Memory B cell (primary cell): ENCODE measurements around the gene ZNF132.
A peak's percentile ranks its signal among the peaks of the same experiment; 100 is the strongest.
"Not testable (repeated sequence)": the region's sequence is repeated elsewhere in the genome, so short reads cannot be mapped to it uniquely, and the experiment has no call there.

Experiments
- ATAC-seq: fragments of 150-1000 bp; cut with Tn5 transposase; 2 replicates; pipeline ENCODE4 v1.10.0; 2021; ENCODE audit warnings: low read depth, mild to moderate bottlenecking, moderate library complexity
- DNase-seq, 2 donors: peaks; one replicate each; pipeline ENCODE4 v3.0.0; 2022; ENCODE audit warnings: low spot score in 2 of 2
- H3K27ac Mint-ChIP-seq: one replicate; pipeline ENCODE4 v1.8.0; 2022; ENCODE audit warnings: mild to moderate bottlenecking, moderate library complexity, mixed read lengths
- H3K27me3 Mint-ChIP-seq: one replicate; pipeline ENCODE4 v1.8.0; 2022; ENCODE audit warnings: mixed read lengths
- H3K36me3 Mint-ChIP-seq: one replicate; pipeline ENCODE4 v1.8.0; 2022; ENCODE audit warnings: mild to moderate bottlenecking, mixed read lengths
- H3K4me1 Mint-ChIP-seq: one replicate; pipeline ENCODE4 v1.8.0; 2022; ENCODE audit warnings: mixed read lengths
- H3K4me3 Mint-ChIP-seq: one replicate; pipeline ENCODE4 v1.8.0; 2022; ENCODE audit warnings: mild to moderate bottlenecking, moderate library complexity, mixed read lengths
- H3K9me3 Mint-ChIP-seq: one replicate; pipeline ENCODE4 v1.8.0; 2022; ENCODE audit warnings: mixed read lengths

Gene ZNF132

GRCh38 chr19:58439576-58440554 lies at the start of gene ZNF132:
Gene ZNF132, minus strand, starts transcription at chr19:58440153. Its CDS starts 332 bp downstream, at chr19:58439821.
- peak within 1 kb of the TSS; percentile 96 for H3K27ac Mint-ChIP-seq
- H3K4me3 Mint-ChIP-seq: peak within 1 kb of the TSS; percentile 99
- H3K9me3 Mint-ChIP-seq: peaks cover 27% of the 10 kb centered on the region
- ATAC-seq (peak; percentile 96), DNase-seq (peak; percentile 82 to 91)
- H3K4me1 Mint-ChIP-seq: peaks cover 18% of the 10 kb centered on the region
- H3K27me3 Mint-ChIP-seq: peaks cover 2% of the 10 kb centered on the region
- peaks cover 42% of the 10 kb centered on the region for H3K36me3 Mint-ChIP-seq

GRCh38 chr19:58484349-58484748 lies 44.4 kb upstream of the ZNF132 start:
- H3K27me3 Mint-ChIP-seq, H3K4me1 Mint-ChIP-seq, H3K27ac Mint-ChIP-seq, H3K36me3 Mint-ChIP-seq, H3K4me3 Mint-ChIP-seq, H3K9me3 Mint-ChIP-seq, ATAC-seq, DNase-seq: not testable (repeated sequence)

GRCh38 chr19:58483776-58484175 lies 43.8 kb upstream of the ZNF132 start:
- no peak for DNase-seq
- Mint-ChIP-seq H3K4me3 (no peak overlapping the region), H3K27ac (no peak overlapping the region), H3K36me3 (peaks cover 7% of the 10 kb centered on the region), H3K4me1 (no peaks in the 10 kb centered on the region), H3K27me3 (no peaks in the 10 kb centered on the region), H3K9me3 (no peaks in the 10 kb centered on the region)
- no peak for ATAC-seq

GRCh38 chr19:58482372-58482771 lies 42.4 kb upstream of the ZNF132 start:
- no peak for ATAC-seq
- DNase-seq: no peak
- no peak overlapping the region for H3K4me3 Mint-ChIP-seq

GRCh38 chr19:58480831-58481230 lies 40.9 kb upstream of the ZNF132 start:
- ATAC-seq: no peak
- DNase-seq: no peak
- Mint-ChIP-seq H3K9me3 (no peaks in the 10 kb centered on the region), H3K27me3 (no peaks in the 10 kb centered on the region), H3K27ac (no peak overlapping the region), H3K36me3 (peaks cover 7% of the 10 kb centered on the region), H3K4me1 (peaks cover 7% of the 10 kb centered on the region), H3K4me3 (no peak overlapping the region)

More at GRCh38 chr19:58482372-58482771, 42.4 kb upstream of the ZNF132 start:
- Mint-ChIP-seq H3K27me3 (no peaks in the 10 kb centered on the region), H3K9me3 (no peaks in the 10 kb centered on the region), H3K4me1 (no peaks in the 10 kb centered on the region), H3K27ac (peak overlapping the region; percentile 38), H3K36me3 (peaks cover 7% of the 10 kb centered on the region)

GRCh38 chr19:58480481-58480830 lies 40.5 kb upstream of the ZNF132 start:
- DNase-seq: no peak
- Mint-ChIP-seq H3K9me3 (no peaks in the 10 kb centered on the region), H3K4me3 (no peak overlapping the region), H3K27ac (no peak overlapping the region), H3K36me3 (peaks cover 7% of the 10 kb centered on the region), H3K27me3 (no peaks in the 10 kb centered on the region), H3K4me1 (peaks cover 10% of the 10 kb centered on the region)
- ATAC-seq: no peak

GRCh38 chr19:58479736-58480480 lies 40.0 kb upstream of the ZNF132 start:
- Mint-ChIP-seq H3K4me1 (peaks cover 11% of the 10 kb centered on the region), H3K27me3 (no peaks in the 10 kb centered on the region), H3K36me3 (peaks cover 7% of the 10 kb centered on the region), H3K27ac (no peak overlapping the region), H3K4me3 (no peak overlapping the region), H3K9me3 (no peaks in the 10 kb centered on the region)
- DNase-seq (no peak), ATAC-seq (no peak)

- DNase-seq (no peak), ATAC-seq (no peak)
- no peak overlapping the region for H3K4me3 Mint-ChIP-seq
- no peak overlapping the region for H3K27ac Mint-ChIP-seq
- H3K36me3 Mint-ChIP-seq: peaks cover 7% of the 10 kb centered on the region
- H3K9me3 Mint-ChIP-seq: no peaks in the 10 kb centered on the region
- no peaks in the 10 kb centered on the region for H3K27me3 Mint-ChIP-seq
- peaks cover 11% of the 10 kb centered on the region for H3K4me1 Mint-ChIP-seq
Measured at GRCh38 chr19:58479303-58479702, 39.4 kb upstream of the ZNF132 start.

- DNase-seq: no peak
Measured at GRCh38 chr19:58477871-58478270, 37.9 kb upstream of the ZNF132 start.

GRCh38 chr19:58477130-58477529 lies 37.2 kb upstream of the ZNF132 start:
- peak overlapping the region; percentile 92 for H3K27ac Mint-ChIP-seq
- peaks cover 6% of the 10 kb centered on the region for H3K36me3 Mint-ChIP-seq

More at GRCh38 chr19:58477871-58478270, 37.9 kb upstream of the ZNF132 start:
- peaks cover 7% of the 10 kb centered on the region for H3K36me3 Mint-ChIP-seq
- ATAC-seq: no peak
- H3K9me3 Mint-ChIP-seq: no peaks in the 10 kb centered on the region
- H3K27ac Mint-ChIP-seq: no peak overlapping the region
- peaks cover 11% of the 10 kb centered on the region for H3K4me1 Mint-ChIP-seq
- H3K4me3 Mint-ChIP-seq: no peak overlapping the region
- H3K27me3 Mint-ChIP-seq: no peaks in the 10 kb centered on the region

GRCh38 chr19:58476498-58477015 lies 36.6 kb upstream of the ZNF132 start:
- Mint-ChIP-seq H3K4me1 (peaks cover 11% of the 10 kb centered on the region), H3K27ac (peak overlapping the region; percentile 92), H3K4me3 (peak overlapping the region; percentile 97), H3K36me3 (peaks cover 5% of the 10 kb centered on the region), H3K9me3 (no peaks in the 10 kb centered on the region), H3K27me3 (no peaks in the 10 kb centered on the region)
- ATAC-seq (no peak), DNase-seq (no peak)

More at GRCh38 chr19:58477130-58477529, 37.2 kb upstream of the ZNF132 start:
- ATAC-seq (no peak), DNase-seq (no peak)
- Mint-ChIP-seq H3K9me3 (no peaks in the 10 kb centered on the region), H3K4me1 (peaks cover 11% of the 10 kb centered on the region), H3K27me3 (no peaks in the 10 kb centered on the region), H3K4me3 (peak overlapping the region; percentile 97)

- H3K4me1 Mint-ChIP-seq: peaks cover 11% of the 10 kb centered on the region
- ATAC-seq: peak; percentile 90
- no peaks in the 10 kb centered on the region for H3K27me3 Mint-ChIP-seq
- H3K36me3 Mint-ChIP-seq: peaks cover 4% of the 10 kb centered on the region
- no peaks in the 10 kb centered on the region for H3K9me3 Mint-ChIP-seq
- H3K27ac Mint-ChIP-seq: peak within 1 kb of the TSS; percentile 92
- peak; percentile 88 to 91 for DNase-seq
- H3K4me3 Mint-ChIP-seq: peak within 1 kb of the TSS; percentile 97
Measured at GRCh38 chr19:58475714-58476497, 36.0 kb upstream of the ZNF132 start, which contains the start of gene ZNF446. Gene ZNF446, plus strand, starts transcription at chr19:58476352. Its CDS starts 867 bp downstream, at chr19:58477219.

- ATAC-seq (peak; percentile 20), DNase-seq (no peak)
- H3K36me3 Mint-ChIP-seq: peaks cover 7% of the 10 kb centered on the region
- peaks cover 11% of the 10 kb centered on the region for H3K4me1 Mint-ChIP-seq
- H3K4me3 Mint-ChIP-seq: peak overlapping the region; percentile 97
- H3K27ac Mint-ChIP-seq: peak overlapping the region; percentile 92
- no peaks in the 10 kb centered on the region for H3K9me3 Mint-ChIP-seq
- no peaks in the 10 kb centered on the region for H3K27me3 Mint-ChIP-seq
Measured at GRCh38 chr19:58474997-58475713, 35.2 kb upstream of the ZNF132 start.
